SU-DHL-6 (cell line): ENCODE results near the gene LPGAT1.

Experiments used
- H2AFZ ChIP-seq: fragments of 200-600 bp; sonication (generic); 2 replicates; pipeline ENCODE4 v1.6.1; 2014; ENCODE audit warnings: low read depth, mild to moderate bottlenecking, moderate library complexity, mixed read lengths, antibody characterized with exemption, low read length; ENCODE audit not compliant: severe bottlenecking
- H3F3A ChIP-seq: fragments of 200-600 bp; shearing (Covaris generic); 2 replicates; pipeline ENCODE4 v1.6.0; 2016; ENCODE audit warnings: antibody characterized with exemption, mild to moderate bottlenecking; ENCODE audit not compliant: insufficient read depth
- H3K27ac ChIP-seq: fragments of 200-600 bp; sonication (generic); 2 replicates; pipeline ENCODE4 v1.5.1; 2016; ENCODE audit warnings: low read depth, mild to moderate bottlenecking, low read length, moderate library complexity, mixed read lengths
- H3K27me3 ChIP-seq: fragments of 200-600 bp; sonication (generic), shearing (Covaris generic); 2 replicates; pipeline ENCODE4 v1.6.0; 2014; ENCODE audit warnings: mild to moderate bottlenecking, low read length
- H3K36me3 ChIP-seq: fragments of 200-600 bp; sonication (generic); 2 replicates; pipeline ENCODE4 v1.6.1; 2014; ENCODE audit warnings: mild to moderate bottlenecking, low read length, mixed read lengths
- H3K4me2 ChIP-seq: fragments of 300-600, 200-600 bp; shearing (Covaris generic), sonication (generic); 2 replicates; pipeline ENCODE4 v1.6.0; 2014; ENCODE audit warnings: low read length, low read depth, mild to moderate bottlenecking; ENCODE audit not compliant: poor library complexity, severe bottlenecking
- H3K4me3 ChIP-seq: fragments of 200-600 bp; sonication (generic); 2 replicates; pipeline ENCODE4 v1.5.1; 2014; ENCODE audit warnings: antibody characterized with exemption, low read length, mild to moderate bottlenecking, mixed read lengths; ENCODE audit not compliant: insufficient read depth, poor library complexity, severe bottlenecking
- H3K79me2 ChIP-seq: fragments of 200-600 bp; sonication (generic); 2 replicates; pipeline ENCODE4 v1.6.1; 2014; ENCODE audit warnings: mild to moderate bottlenecking, low read length, moderate library complexity; ENCODE audit not compliant: insufficient read depth
- H3K9ac ChIP-seq: fragments of 200-600 bp; sonication (generic); 2 replicates; pipeline ENCODE4 v1.7.0; 2014; ENCODE audit warnings: mild to moderate bottlenecking, low read length
- H3K9me2 ChIP-seq: fragments of 200-600 bp; sonication (generic); replicated peaks from 2 replicates; pipeline ENCODE4 v1.6.1; 2014; ENCODE audit warnings: low read length; ENCODE audit not compliant: insufficient read depth
- H3K9me3 ChIP-seq: fragments of 200-600 bp; sonication (generic); 2 replicates; pipeline ENCODE4 v1.6.1; 2014; ENCODE audit warnings: low read length, mixed read lengths; ENCODE audit not compliant: insufficient read depth
- H4K20me1 ChIP-seq: fragments of 200-600 bp; sonication (generic); 2 replicates; pipeline ENCODE4 v1.6.1; 2014; ENCODE audit warnings: low read depth, mild to moderate bottlenecking, antibody characterized with exemption, low read length, moderate library complexity, mixed read lengths
- CTCF ChIP-seq: fragments of 200-600 bp; sonication (generic); IDR thresholded peaks from one replicate; pipeline ENCODE4 v1.5.1; 2017; ENCODE audit warnings: antibody characterized with exemption, mild to moderate bottlenecking, low read length, moderate library complexity; ENCODE audit not compliant: insufficient read depth, poor library complexity, severe bottlenecking
- EZH2phosphoT487 ChIP-seq: fragments of 200-600 bp; sonication (generic), shearing (Covaris generic); conservative IDR thresholded peaks from 2 replicates; pipeline ENCODE4 v1.6.1; 2018; ENCODE audit warnings: mild to moderate bottlenecking, antibody characterized with exemption, low read length, moderate library complexity, mixed read lengths

LPGAT1 gene

DNA sequence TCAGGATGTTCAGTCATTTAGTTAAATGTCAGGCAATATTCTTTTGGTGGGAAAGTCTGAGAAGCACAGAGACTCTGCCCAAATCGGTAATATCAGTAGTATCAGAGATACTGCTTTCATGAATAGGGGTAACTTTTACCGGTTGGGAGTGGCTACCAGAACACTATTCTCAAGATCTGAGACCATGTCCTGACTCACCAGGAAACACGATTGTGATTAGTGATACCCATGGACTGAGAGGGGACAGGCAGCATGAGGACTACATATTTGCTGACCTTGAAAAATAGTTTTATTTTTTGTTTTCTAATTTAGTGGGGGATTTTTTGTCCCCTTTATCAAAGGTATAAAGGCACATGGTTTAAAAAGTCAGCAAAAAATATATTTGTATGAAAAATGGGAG lies 79.1 kb downstream of the LPGAT1 start:
- H3K27me3 ChIP-seq = no peaks in the 10 kb centered on the region
- no peaks in the 10 kb centered on the region for H4K20me1 ChIP-seq
- TF ChIP-seq CTCF (no peak), EZH2phosphoT487 (no peak)
- no peaks in the 10 kb centered on the region for H3K79me2 ChIP-seq
- no peak overlapping the region for H2AFZ ChIP-seq
- H3K4me2 ChIP-seq = no peak overlapping the region
- H3F3A ChIP-seq = no peaks in the 10 kb centered on the region
- no peaks in the 10 kb centered on the region for H3K9me3 ChIP-seq
- no peaks in the 10 kb centered on the region for H3K9me2 ChIP-seq
- no peak overlapping the region for H3K4me3 ChIP-seq
- H3K36me3 ChIP-seq = no peaks in the 10 kb centered on the region
- H3K27ac ChIP-seq = no peak overlapping the region
- no peak overlapping the region for H3K9ac ChIP-seq

DNA sequence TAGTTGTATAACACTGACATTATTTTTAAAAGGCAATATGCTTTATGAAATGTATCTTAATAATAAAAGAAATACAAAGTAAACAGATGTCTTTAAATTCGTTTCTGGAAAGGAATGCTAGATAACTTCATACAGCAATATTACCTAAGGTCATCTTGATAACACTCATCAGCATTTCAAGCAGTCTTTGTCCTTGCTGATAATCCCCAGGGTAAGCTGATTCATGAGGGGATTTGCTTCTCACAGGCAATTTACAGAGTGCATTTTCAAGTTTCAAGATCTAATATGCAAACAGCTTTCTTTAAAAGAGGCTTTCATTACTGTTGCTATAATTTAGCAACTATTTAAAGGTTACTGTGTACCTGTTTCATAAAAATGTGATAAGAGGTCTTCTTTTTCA lies 80.0 kb downstream of the LPGAT1 start:
- Histone ChIP-seq H3K36me3 (no peaks in the 10 kb centered on the region), H3K9ac (no peak overlapping the region), H3K79me2 (no peaks in the 10 kb centered on the region), H3K9me2 (no peaks in the 10 kb centered on the region), H3F3A (no peaks in the 10 kb centered on the region), H3K9me3 (no peaks in the 10 kb centered on the region), H2AFZ (no peak overlapping the region), H3K27me3 (no peaks in the 10 kb centered on the region), H3K27ac (no peak overlapping the region), H3K4me3 (no peak overlapping the region), H4K20me1 (no peaks in the 10 kb centered on the region), H3K4me2 (no peak overlapping the region)
- TF ChIP-seq CTCF (no peak), EZH2phosphoT487 (no peak)

- no peaks in the 10 kb centered on the region for H3F3A ChIP-seq
- no peak overlapping the region for H3K4me3 ChIP-seq
- H3K9ac ChIP-seq = no peak overlapping the region
- H2AFZ ChIP-seq = no peak overlapping the region
- H3K27ac ChIP-seq = no peak overlapping the region
- H3K36me3 ChIP-seq = no peaks in the 10 kb centered on the region
- H3K9me3 ChIP-seq = no peaks in the 10 kb centered on the region
- no peak overlapping the region for H3K4me2 ChIP-seq
- H3K27me3 ChIP-seq = no peaks in the 10 kb centered on the region
- no peaks in the 10 kb centered on the region for H3K79me2 ChIP-seq
- H3K9me2 ChIP-seq = no peaks in the 10 kb centered on the region
- no peaks in the 10 kb centered on the region for H4K20me1 ChIP-seq
- TF ChIP-seq EZH2phosphoT487 (no peak), CTCF (no peak)
Measured at GRCh38 chr1:211749251-211749650, 81.3 kb downstream of the LPGAT1 start.

DNA sequence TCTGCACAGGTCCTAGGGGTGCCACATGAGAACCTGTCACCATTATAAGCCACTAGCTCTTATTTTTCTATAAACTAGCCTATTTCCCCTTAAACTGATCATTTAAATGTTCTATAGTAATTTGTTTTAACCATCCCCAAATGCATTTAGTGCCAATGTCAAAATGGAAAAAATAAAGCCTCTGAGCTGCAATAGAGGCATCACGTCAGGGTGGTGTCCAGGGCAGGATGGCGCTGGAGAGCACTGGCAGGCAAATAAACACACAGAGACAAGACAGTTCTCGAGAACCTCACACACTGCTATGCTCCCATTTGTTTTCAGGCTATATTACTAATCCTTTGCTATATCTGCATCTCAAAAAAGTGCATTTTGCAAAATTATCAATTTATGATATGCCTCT lies 81.8 kb downstream of the LPGAT1 start:
- Histone ChIP-seq H3F3A (no peaks in the 10 kb centered on the region), H3K36me3 (no peaks in the 10 kb centered on the region), H4K20me1 (no peaks in the 10 kb centered on the region), H3K4me3 (no peak overlapping the region), H2AFZ (no peak overlapping the region), H3K27me3 (no peaks in the 10 kb centered on the region), H3K27ac (no peak overlapping the region), H3K9ac (no peak overlapping the region), H3K9me3 (no peaks in the 10 kb centered on the region), H3K4me2 (no peak overlapping the region), H3K79me2 (no peaks in the 10 kb centered on the region), H3K9me2 (no peaks in the 10 kb centered on the region)
- TF ChIP-seq EZH2phosphoT487 = no peak
- no peak for TF ChIP-seq CTCF
